Hepatocyte (in vitro differentiated cells): ENCODE measurements around the gene HCK. TPM values are rescaled to one million over a fixed set of nuclear protein-coding genes. Genes with fewer than 3 reads are reported as not detected.

ENCODE experiments used
- DNase-seq: peaks from one replicate; pipeline ENCODE4 v3.0.0-alpha.2; 2016; ENCODE audit warnings: low spot score
- H2AFZ ChIP-seq: fragments of 200-600 bp; sonication (generic); 2 replicates; pipeline ENCODE4 v1.6.0; 2016; ENCODE audit warnings: antibody characterized with exemption, mild to moderate bottlenecking
- H3K27ac ChIP-seq: fragments of 200-600 bp; sonication (generic); 2 replicates; pipeline ENCODE4 v1.5.1; 2016; ENCODE audit warnings: mild to moderate bottlenecking
- H3K27me3 ChIP-seq: fragments of 200-600 bp; sonication (generic); 2 replicates; pipeline ENCODE4 v1.6.1; 2016
- H3K36me3 ChIP-seq: fragments of 200-600 bp; sonication (generic); replicated peaks from 2 replicates; pipeline ENCODE4 v1.5.1; 2016; ENCODE audit warnings: low read depth; ENCODE audit not compliant: insufficient read depth
- H3K4me1 ChIP-seq: fragments of 200-600 bp; sonication (generic); 2 replicates; pipeline ENCODE4 v1.5.1; 2016; ENCODE audit warnings: mild to moderate bottlenecking, moderate library complexity; ENCODE audit not compliant: insufficient read depth
- H3K4me2 ChIP-seq: fragments of 200-600 bp; sonication (generic); 2 replicates; pipeline ENCODE4 v1.6.0; 2016
- H3K4me3 ChIP-seq: fragments of 200-600 bp; sonication (generic); 2 replicates; pipeline ENCODE4 v1.5.1; 2016; ENCODE audit warnings: mild to moderate bottlenecking
- H3K79me2 ChIP-seq: fragments of 200-600 bp; sonication (generic); 2 replicates; pipeline ENCODE4 v1.6.0; 2017; ENCODE audit warnings: mild to moderate bottlenecking
- H3K9me2 ChIP-seq: fragments of 200-600 bp; sonication (generic); replicated peaks from 2 replicates; pipeline ENCODE4 v1.6.0; 2017; ENCODE audit warnings: mild to moderate bottlenecking; ENCODE audit not compliant: insufficient read depth
- H3K9me3 ChIP-seq: fragments of 200-600 bp; sonication (generic); 2 replicates; pipeline ENCODE4 v1.5.1; 2016; ENCODE audit warnings: low read depth, mild to moderate bottlenecking
- H4K20me1 ChIP-seq: fragments of 200-600 bp; sonication (generic); 2 replicates; pipeline ENCODE4 v1.6.0; 2016; ENCODE audit warnings: mild to moderate bottlenecking; ENCODE audit not compliant: insufficient read depth, poor library complexity, severe bottlenecking
- EZH2 ChIP-seq: fragments of 200-600 bp; sonication (generic); IDR thresholded peaks from 2 replicates; pipeline ENCODE4 v1.6.1; 2016; ENCODE audit warnings: antibody characterized with exemption, mild to moderate bottlenecking, borderline replicate concordance
- EZH2phosphoT487 ChIP-seq: fragments of 200-600 bp; sonication (generic); IDR thresholded peaks from one replicate; pipeline ENCODE4 v1.6.1; 2018; ENCODE audit warnings: antibody characterized with exemption, mild to moderate bottlenecking, low read depth, moderate library complexity; ENCODE audit not compliant: unreplicated experiment, severe bottlenecking
- WGBS: methylation state at CpG from one replicate; pipeline ENCODE4 v1.1.6; 2016; ENCODE audit warnings: low lambda C conversion rate; ENCODE audit errors: missing lambda C conversion rate; 5-methylcytosine and 5-hydroxymethylcytosine counted together
- polyA plus RNA-seq: library from polyadenylated mRNA; unstranded; fragments of >200 nt; fragmentation: Nextera tagmentation; extraction: Ambion mirVana; gene quantifications from 2 replicates; pipeline ENCODE4 v1.2.1, GENCODE V29; 2016
- total RNA-seq: library from RNA; depleted of rRNA; stranded (reverse); fragments of >200 nt; gene quantifications from 2 replicates; pipeline ENCODE4 v1.2.3, GENCODE V29; 2014
- TF ChIP-seq, protein P1 (sequence below): fragments of 200-600 bp; sonication (generic); IDR thresholded peaks from 2 replicates; pipeline ENCODE4 v1.5.1; 2016; ENCODE audit warnings: antibody characterized with exemption, mild to moderate bottlenecking; ENCODE audit not compliant: poor library complexity

Gene HCK
- total and polyA plus RNA-seq, 2 experiments from 2014 or later: 0.54 to 2.2 TPM

DNA sequence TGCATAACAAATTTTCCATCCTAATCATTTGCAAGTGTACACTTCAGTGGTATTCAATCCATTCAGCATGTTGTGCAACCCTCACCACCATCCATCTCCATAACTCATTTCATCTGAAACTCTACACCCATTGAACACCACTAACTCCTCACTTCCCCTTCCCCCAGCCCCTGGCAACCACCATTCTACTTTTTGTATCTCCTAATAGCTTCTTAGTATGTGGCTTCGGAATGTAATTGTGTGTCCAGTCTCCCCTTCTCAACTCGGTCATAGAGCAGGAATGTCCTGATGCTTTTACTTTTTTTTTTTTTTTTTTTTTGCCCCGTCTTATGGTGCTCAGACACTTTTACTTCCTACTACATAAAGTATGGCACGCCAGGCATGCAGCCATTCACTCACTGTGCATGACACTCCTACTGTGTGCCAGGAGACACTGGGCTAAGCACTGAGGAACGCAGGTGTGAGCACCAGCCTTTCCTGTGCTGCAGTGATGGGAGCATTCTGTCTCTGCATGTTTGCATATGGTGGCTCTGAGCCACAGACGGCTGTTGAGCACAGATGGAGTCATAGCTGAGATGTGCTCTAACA is 15.3 kb downstream of the HCK start:
- H3K36me3 ChIP-seq: no peaks in the 10 kb centered on the region
- no peaks in the 10 kb centered on the region for H3K4me1 ChIP-seq
- no peak for TF ChIP-seq EZH2
- TF ChIP-seq, protein P1, sequence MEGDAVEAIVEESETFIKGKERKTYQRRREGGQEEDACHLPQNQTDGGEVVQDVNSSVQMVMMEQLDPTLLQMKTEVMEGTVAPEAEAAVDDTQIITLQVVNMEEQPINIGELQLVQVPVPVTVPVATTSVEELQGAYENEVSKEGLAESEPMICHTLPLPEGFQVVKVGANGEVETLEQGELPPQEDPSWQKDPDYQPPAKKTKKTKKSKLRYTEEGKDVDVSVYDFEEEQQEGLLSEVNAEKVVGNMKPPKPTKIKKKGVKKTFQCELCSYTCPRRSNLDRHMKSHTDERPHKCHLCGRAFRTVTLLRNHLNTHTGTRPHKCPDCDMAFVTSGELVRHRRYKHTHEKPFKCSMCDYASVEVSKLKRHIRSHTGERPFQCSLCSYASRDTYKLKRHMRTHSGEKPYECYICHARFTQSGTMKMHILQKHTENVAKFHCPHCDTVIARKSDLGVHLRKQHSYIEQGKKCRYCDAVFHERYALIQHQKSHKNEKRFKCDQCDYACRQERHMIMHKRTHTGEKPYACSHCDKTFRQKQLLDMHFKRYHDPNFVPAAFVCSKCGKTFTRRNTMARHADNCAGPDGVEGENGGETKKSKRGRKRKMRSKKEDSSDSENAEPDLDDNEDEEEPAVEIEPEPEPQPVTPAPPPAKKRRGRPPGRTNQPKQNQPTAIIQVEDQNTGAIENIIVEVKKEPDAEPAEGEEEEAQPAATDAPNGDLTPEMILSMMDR: no peak
- no peak for TF ChIP-seq EZH2phosphoT487
- no peak for DNase-seq
- H3K9me2 ChIP-seq: no peaks in the 10 kb centered on the region
- H4K20me1 ChIP-seq: no peaks in the 10 kb centered on the region
- H3K27ac ChIP-seq: no peak overlapping the region
- H2AFZ ChIP-seq: no peak overlapping the region
- WGBS: 75% methylated on average over 6 of the region's 6 CpGs
- H3K4me2 ChIP-seq: no peak overlapping the region
- H3K79me2 ChIP-seq: no peaks in the 10 kb centered on the region
- H3K9me3 ChIP-seq: no peaks in the 10 kb centered on the region
- H3K27me3 ChIP-seq: peaks cover 2% of the 10 kb centered on the region
- H3K4me3 ChIP-seq: no peak overlapping the region

DNA sequence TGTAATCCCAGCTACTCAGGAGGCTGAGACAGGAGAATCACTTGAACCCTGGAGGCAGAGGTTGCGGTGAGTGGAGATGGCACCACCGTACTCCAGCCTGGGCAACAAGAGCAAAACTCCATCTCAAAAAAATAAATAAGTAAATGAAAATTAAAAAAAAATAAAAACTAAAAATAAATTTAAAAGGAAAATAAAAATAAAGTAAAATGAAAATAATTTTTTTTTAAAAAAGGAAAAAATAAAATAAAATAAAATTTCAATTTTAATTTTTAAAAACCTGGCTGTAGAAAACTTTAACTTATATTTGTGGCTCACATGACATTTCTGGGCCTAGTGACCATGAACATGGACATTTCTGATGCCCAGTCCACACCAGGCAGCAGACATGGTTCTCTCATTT is 16.1 kb downstream of the HCK start:
- H3K4me1 ChIP-seq: no peaks in the 10 kb centered on the region
- no peak overlapping the region for H3K27ac ChIP-seq
- H4K20me1 ChIP-seq: no peaks in the 10 kb centered on the region
- no peaks in the 10 kb centered on the region for H3K9me2 ChIP-seq
- DNase-seq: no peak
- no peak overlapping the region for H3K4me3 ChIP-seq
- WGBS: 93% methylated on average over 2 of the region's 2 CpGs
- H3K79me2 ChIP-seq: no peaks in the 10 kb centered on the region
- no peak overlapping the region for H3K4me2 ChIP-seq
- no peaks in the 10 kb centered on the region for H3K9me3 ChIP-seq
- no peak for TF ChIP-seq EZH2phosphoT487
- TF ChIP-seq EZH2: no peak
- TF ChIP-seq, protein P1: no peak
- H3K36me3 ChIP-seq: no peaks in the 10 kb centered on the region
- no peak overlapping the region for H2AFZ ChIP-seq
- no peaks in the 10 kb centered on the region for H3K27me3 ChIP-seq

DNA sequence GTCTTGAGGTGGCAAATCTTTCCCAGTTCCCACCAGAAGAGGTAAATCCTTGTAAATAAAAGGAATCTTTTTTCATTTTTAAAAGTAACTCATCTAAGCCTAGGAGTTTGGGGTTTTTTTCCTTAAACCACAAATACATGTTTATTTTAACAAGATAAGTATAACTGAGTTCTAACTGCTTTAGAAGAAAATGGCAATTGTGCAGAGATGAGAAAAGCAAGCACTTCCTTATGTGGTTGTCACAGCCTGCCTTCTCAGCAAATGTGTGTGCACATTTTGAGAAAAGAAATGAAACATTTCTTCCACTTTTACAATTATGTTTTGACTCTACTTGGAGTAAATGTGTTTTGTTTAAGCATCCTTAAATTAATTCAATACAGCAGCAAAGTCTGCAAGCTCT is 17.7 kb downstream of the HCK start:
- H3K9me2 ChIP-seq: no peaks in the 10 kb centered on the region
- no peak overlapping the region for H3K27ac ChIP-seq
- no peak overlapping the region for H3K4me2 ChIP-seq
- H3K4me1 ChIP-seq: no peaks in the 10 kb centered on the region
- no peaks in the 10 kb centered on the region for H3K9me3 ChIP-seq
- no peaks in the 10 kb centered on the region for H3K36me3 ChIP-seq
- H3K27me3 ChIP-seq: peaks cover 15% of the 10 kb centered on the region
- no peak overlapping the region for H2AFZ ChIP-seq
- TF ChIP-seq EZH2 (no peak), EZH2phosphoT487 (no peak)
- TF ChIP-seq, protein P1: no peak
- DNase-seq: no peak
- H3K79me2 ChIP-seq: no peaks in the 10 kb centered on the region
- no peak overlapping the region for H3K4me3 ChIP-seq
- no peaks in the 10 kb centered on the region for H4K20me1 ChIP-seq

- no peak for TF ChIP-seq EZH2phosphoT487
- no peak for TF ChIP-seq EZH2
- TF ChIP-seq, protein P1: no peak
- 79% methylated on average over 1 of the region's 1 CpG for WGBS
- Histone ChIP-seq H3K4me3 (no peak overlapping the region), H3K27me3 (peaks cover 21% of the 10 kb centered on the region), H2AFZ (no peak overlapping the region), H3K9me3 (no peaks in the 10 kb centered on the region), H3K4me1 (no peaks in the 10 kb centered on the region), H3K4me2 (no peak overlapping the region), H4K20me1 (no peaks in the 10 kb centered on the region), H3K9me2 (no peaks in the 10 kb centered on the region), H3K79me2 (no peaks in the 10 kb centered on the region), H3K27ac (no peak overlapping the region), H3K36me3 (no peaks in the 10 kb centered on the region)
- no peak for DNase-seq
Measured at GRCh38 chr20:32070282-32070681, 18.2 kb downstream of the HCK start.
